NCI-H187 (cell line): ENCODE measurements around the gene C1orf159.
A peak's percentile ranks its signal among the peaks of the same experiment; 100 is the strongest.
"Not testable (repeated sequence)": the region's sequence is repeated elsewhere in the genome, so short reads cannot be mapped to it uniquely, and the experiment has no call there.

Source experiments
- DNase-seq, 2 experiments: peaks; one replicate each; lab custom pipeline; 2025; lab: John Stamatoyannopoulos, UW

C1orf159 gene

DNA sequence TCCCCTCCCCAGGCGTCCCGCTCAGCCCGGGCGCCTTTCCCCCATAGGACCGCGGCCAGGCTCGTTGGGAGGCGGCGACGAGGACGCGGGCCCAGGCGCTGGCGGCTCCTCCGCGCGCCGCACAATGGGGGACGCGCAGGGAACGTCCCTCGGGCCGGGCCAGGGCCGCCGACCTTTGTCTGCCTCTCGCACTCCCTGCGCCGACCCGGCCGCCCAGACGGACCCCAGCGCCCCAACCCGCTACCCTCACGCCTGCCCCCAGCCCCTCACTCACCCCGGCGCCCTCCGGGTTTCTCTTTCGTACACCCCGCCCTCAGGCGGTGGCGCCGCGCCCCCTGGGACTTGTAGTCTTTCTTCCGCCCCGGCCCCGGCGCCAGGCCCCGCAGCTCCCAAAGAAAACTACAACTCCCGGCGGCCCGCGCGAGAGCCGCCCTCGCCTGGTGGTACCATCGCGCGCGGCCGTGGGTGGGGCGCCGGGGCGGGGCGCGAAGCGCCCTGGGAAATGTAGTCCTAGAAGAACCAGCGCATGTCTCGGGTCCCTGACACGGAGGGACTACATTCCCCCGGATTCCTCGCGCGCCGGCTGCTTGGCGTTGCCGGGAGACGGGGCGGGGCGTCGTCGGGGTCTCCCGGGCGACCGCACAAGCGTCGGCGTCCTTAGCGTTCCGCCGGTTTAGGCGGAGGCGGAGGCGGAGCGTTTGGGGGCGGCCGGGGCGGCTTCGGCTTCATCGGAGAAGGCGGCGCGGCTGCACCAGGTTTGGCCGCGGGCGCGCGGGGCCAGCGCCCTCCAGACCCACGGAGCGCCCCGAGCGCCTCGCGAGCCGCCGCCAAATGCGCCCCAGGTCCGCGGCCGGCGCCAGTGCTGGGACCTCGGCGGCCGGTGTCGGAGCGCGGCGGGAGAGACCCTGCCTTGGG lies at the start of gene C1orf159:
Gene C1orf159 (minus strand): TSS at position 304 of the 915 bp plus-strand sequence. CDS start 24,546 bp downstream, outside the sequence.
- peak; percentile 95 to 98 for DNase-seq

DNA sequence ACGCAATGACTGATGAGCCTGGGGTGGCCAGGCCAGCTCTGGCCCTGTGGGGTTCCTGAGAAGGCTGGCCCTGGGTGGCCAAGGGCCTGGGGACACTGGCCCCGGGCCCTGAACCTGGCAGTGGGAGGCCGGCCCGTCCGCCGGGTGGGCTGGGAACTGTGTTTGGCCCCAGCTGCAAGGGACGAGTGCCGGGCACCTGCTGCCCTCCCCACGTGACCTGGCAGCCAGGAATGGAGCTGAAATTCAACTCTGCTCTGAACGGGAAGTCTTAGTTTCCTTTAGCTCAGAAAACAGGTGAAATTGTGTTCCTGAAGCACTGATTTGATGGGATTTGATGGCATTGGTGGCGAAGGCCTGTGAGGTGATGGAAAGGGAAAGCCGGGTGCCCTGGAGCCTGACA lies 49.6 kb upstream of the C1orf159 start:
- no peak for DNase-seq

DNA sequence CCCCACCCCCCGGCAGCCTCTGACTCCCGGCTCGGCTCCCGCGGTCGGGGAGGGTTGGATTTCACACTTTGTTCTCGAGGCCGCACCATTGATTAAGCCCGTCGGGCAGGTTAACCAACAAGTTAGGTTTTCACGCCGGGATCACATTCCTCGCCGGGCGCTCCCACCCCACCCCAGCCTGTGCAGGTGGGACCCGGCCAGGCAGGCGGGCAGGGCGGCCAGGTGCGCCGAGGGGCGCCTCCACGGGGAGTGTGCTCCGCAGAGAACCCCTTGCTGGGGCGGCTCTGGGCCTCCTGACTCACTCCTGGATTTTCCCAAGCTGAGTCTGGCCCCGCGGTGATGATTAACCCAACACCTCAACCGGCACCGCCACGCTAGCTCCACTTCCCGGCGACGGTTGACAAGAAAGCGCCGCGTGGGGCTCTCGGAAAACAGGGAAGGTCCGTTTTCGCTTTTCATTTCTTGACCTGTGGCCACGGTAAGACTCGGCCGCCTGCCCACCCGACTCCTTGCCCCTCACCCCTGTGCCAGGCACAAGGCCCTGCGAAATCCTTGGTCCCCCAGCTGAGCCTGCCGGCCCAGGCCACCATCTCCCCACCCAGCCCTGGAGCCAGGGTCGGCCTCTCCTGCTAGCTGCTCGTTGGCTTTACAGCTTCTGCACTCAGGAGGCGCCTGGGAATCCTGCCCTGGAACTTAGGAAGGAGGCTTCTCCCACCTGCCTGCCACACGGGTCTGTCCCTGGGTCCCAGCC lies 49.0 kb upstream of the C1orf159 start:
- no peak for DNase-seq

DNA sequence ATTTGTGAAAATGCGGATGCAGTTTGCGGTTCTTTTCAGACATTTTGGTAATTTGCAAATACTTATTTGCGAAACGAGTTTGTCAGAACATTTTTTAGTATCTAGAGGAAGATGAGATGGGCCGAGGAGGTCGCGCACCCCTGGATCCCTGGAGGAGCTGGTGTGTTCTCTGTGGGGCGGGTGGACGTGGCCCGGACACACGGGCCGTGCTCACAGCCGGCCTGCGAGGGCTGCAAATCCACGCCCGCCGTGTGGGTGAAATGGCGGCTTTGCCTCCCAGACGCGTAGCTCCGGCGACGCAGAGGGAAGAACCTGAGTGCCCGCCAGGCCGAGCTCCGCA lies 48.4 kb upstream of the C1orf159 start:
- no peak for DNase-seq

DNA sequence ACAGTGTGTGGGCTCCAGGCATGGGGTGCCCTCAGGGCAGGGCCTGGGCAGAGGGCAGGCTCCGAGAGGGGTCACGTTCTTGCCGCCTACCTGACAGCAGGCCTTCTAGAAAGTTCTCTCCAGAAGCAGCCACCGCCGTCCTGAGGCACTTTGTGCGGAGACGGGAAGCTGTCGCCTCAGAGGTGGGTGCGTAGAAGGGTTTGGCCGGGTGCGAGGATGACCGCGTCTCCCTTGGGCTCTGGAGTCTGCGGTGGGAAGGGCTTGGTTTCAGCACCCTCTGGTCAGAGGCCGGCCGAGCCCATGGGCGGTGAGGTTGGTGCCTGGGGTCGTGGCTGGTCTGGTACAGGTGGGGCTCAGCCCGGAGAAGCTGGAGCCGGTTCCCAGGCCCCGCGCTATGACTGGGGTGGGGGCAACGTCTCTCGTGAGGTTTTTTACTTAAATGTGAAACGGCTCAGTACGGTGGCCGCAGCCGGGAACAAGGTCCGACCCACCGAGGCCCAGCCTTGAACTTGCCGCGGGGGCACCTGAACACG lies 47.7 kb upstream of the C1orf159 start:
- DNase-seq, result no peak

DNA sequence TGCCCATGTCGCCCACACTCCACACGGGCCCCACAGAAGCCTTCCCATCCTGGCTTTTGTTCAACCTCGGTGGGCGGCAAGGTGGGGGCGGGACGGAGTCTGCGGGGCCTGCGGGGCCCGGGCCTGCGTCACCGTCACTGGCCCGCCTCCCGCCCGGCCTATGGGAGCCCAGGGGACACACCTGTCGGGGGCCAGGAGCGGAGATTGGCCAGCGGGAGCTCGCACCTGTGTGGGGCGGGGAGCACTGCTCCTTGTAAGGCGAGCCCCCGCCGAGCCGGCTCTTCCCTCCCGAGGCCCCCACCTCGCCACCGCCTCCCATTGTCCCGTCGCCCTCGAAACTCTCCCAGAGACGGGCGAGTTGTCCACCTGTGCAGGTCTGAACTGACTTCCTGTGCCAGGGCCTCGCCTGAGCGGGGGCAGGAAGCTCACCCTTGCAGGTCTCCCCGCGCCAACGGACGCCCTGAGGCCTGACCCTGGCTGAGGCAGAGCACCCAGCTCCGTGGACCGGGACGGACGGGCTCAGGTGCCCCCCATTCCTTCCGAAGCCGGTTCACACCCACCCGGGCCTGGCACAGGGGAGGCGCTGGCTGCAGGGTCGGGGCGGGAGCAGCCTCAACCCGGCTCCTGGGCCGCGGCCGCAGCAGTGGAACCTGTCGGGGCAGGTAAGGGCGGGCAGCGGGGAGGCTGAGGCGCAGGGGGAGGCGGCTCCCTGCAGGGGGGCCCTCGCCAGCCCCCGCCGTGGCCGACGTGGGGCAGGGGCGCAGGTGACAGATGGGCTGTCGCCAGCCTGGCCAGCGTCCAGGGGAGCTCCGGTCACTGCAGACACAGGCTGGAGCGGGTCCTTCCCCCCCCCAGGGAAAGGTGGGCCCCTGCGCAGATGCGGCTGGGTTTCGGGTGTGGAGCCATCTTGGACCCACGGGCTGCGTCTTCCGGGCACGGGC lies 47.0 kb upstream of the C1orf159 start:
- peak; percentile 89 to 96 for DNase-seq

DNA sequence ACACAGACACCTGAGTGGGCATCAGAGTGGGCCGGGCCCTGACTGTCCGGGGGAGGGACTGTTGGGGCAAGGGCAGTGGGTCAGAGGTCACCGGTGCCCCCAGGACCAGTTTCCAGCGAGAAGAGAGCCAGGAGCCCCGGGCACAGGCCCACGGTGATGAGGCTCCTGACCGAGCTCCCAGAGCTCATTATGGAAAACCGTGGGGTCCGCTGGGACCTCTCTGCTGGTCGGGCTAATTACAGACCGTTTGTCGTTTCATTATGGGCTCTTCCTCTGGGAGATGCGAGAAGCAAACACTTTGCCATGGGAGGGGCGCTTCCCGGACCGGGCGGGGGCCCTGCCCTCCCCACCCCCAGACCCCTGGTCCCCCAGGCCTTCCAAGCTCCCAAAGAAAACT lies 45.8 kb upstream of the C1orf159 start:
- DNase-seq, result no peak

DNA sequence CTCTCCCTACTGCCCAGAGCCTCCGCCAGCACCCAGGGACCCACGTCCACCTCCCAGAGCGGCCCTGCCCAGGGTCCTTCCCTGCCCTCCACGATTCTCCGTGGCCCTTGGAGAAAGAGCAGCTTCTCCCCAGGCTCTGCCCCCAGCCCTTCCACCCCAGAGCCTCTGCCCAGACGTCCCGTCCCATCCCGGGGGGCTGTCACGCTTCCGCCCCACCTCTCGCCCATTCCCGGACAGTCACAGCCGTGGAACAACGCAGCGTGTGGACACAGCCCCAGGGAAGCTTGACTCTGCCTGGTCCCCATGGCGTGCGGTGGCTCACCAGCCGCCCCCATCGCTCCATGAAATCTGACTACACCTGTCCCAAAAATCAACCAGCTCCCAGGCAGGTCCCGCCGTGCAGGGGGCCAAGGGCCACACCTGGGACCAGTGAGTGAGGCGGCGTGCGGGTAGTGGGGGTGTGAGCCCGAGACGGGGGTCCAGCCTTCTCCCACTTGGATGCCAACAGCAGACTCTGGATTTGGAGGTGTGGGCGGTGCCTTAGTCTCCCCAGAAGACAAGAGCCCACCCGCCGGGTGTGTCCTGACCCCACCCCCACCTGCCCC lies 45.3 kb upstream of the C1orf159 start:
- DNase-seq, result no peak

DNA sequence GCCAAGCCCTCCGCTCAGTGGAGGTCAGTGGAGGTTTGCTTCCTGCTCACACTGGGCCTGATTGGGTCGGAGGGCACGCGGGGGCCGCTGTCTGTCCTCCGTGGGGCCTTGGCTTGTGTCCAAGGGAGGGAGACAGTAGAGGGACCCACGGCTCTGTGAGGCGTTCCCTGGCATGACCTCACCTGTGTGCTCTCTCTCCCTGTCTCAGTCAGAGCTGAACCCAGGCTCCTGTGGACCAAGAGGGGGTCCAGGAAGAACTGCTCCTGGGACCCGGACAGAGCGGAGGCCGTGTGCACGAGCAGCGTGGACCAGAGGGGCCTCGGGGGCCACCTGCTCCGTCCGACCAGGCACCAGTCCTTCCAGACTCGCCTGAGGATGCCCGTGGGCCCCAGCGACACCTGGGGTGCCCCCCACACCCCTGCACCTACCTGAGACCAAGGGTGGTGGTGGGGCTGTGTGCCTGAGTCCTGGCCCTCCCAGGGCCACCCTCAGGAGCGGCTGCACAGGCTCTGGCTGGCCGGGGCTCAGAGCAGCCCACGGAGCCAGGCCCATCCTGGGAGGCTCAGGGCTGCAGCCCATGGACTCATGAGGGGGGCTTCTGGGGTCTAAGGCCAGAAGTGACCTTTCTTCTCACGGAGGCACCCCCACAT lies 44.5 kb upstream of the C1orf159 start:
- no peak for DNase-seq

DNA sequence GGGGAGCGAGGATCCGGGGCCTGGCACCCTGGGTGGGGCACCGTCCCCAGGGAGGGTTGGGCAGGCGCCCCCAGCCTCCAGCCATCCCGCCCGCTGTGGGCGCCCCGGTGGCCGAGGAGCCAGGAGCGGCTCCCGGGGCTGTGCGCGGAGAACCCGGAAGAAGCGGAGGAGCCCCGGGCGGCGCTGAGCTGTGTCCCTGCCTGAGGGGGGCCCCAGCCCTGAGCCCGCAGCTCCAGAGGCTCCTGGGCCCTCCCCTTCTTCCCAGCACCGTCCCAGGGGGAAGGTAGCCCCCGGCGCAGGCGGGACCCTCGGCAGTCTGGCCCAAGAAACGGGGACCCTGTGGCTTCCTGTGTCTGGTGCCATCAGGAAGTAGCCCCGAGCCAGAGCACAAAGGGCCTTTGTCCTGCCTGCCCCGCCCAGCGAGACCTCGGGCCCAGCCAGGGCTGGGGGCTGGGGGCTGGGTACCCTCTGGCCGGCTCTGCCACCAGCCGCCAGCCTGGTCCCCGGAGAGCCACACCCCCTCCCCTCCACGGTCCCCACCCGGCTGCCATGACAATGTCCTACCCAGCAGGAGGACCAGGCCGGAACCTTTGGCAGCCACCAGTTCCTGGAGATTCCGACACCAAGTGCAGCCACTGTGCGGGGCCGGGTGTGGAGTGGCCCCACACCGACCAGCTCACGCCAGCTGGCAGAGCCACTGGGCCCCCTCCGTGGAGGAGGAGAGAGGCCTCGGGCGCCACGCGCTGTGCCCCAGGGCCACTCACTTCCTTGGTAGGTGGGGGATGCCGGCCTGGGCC lies 42.2 kb upstream of the C1orf159 start:
- DNase-seq, result peak in 1 of 2 experiments; percentile 49

DNA sequence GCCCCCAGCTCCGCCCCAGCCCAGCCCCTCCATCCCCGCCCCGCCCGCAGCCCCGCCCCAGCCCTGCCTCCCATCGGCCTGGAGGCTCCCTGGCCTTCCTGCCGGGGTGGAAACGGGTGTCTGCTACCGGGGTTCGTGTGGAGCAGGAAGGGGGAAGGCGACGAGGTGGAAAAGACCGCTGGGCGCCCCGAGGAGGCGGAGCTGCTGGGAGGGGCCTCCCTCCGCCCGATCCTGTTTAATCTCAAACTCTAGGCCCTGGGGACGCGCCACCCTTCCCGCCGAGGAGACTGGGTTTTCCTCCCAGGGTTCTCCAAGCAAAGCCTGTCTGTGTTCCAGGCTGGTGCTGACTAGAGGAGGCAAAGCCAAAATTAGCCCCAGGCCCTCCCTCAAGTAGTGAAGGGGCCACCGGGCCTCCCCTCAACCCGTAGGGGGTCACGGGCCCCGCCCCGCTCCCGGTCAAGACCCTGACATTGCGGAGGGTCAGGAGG lies 41.6 kb upstream of the C1orf159 start:
- peak; percentile 72 to 90 for DNase-seq

DNA sequence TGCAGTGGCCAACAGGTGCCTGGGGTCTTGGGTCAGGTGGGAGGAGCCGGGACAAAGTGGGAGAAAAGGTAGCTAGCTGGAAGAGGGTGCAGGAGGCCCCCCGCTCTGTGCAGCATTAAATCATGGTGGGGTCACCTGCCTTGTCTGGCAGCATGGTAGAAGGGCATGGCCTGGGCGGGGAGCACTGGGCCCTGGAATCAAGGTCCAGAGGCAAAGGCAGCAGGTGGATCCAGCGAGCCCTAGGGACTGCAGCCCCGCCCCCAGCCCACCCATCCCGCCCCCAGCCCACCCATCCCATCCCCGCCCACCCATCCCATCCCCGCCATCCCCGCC lies 41.1 kb upstream of the C1orf159 start:
- no peak for DNase-seq

DNA sequence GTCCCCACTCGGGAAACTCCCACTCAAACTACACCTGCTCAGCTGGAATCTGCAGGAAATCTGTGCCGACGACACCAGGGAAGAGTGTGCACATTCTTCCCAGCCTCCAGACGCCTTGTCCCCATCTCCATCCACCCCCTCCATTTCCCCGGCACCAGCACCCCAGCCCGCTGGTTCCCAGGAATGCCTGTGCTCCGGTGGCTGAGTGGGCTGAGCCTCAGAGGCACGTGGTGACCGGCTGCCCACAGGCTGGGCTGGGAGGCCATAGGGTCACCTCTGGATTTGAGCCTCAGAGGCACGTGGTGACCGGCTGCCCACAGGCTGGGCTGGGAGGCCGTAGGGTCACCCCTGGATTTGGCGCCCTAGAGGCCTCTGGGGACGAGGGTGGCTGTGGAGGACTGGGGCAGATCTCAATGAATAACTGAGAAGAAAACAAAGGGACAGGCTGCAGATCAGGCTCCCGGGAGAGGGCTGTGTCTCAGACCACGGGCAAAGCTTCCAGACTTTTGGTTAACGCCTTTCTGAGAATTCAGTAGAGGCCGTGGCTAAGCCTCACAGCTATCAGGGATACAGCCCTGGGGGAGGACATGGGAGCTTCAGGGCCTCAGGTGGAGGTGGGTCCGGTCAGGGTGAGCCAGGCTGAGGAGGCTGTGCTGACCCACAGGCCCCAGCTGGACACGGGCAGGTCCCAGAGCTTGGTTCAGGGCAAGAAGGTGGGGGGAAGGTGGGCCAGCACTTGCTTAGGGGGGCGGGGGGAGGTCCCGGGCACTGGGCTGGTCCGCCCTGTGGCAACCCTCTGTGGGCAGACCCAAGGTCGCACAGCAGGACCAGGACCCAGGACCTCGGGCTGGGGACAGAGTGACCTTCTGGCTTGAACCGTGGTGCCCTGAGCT lies 40.5 kb upstream of the C1orf159 start:
- no peak for DNase-seq

DNA sequence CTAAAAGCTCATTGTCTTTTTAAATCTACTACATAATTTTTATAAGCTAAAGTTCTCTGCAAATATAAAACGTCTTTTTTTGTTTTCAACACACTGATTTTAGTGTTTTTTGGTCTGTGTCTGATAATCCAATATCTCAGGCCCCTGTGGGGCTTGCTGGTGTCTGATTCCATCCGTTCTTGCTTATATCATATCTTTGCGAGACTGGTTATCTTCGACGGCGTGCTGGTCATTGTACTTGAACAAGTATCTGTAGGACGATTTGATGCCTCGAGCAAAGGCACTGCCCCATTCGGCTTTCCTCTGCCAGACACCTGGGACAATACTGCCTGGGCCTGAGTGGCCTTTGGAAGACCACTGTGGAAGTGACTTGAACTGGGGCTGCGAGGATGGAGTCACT lies 39.4 kb upstream of the C1orf159 start:
- DNase-seq, result no peak

DNA sequence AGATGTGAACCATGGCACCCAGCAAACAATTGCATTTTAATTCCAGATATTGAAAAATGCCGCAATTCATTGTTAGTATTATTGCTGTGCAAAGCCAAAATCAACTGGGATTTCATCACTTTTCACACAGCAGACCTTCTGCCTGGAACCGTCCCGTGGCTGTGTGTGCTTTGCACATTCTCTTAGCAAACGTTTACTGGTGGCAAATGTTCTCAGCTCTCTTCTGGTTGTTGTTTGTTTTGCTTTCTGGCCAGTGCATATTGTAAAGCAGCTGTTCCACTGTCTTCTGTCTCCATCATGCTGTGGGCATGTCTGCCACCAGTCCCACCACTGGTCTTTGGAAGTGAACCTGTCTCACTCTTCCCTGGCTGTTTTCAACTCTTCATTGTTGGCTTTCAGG lies 38.0 kb upstream of the C1orf159 start:
- no peak for DNase-seq

DNA sequence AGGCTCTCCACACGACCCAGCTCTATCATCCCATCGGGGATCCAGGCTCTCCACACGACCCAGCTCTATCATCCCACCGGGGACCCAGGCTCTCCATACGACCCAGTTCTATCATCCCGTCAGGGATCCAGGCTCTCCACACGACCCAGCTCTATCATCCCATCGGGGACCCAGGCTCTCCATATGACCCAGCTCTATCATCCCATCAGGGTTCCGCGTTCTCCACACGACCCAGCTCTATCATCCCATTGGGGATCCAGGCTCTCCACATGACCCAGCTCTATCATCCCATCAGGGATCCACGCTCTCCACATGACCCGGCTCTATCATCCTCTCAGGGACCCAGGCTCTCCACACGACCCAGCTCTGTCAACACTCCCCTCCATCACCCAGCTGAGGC lies 37.3 kb upstream of the C1orf159 start:
- DNase-seq, result not testable (repeated sequence)

DNA sequence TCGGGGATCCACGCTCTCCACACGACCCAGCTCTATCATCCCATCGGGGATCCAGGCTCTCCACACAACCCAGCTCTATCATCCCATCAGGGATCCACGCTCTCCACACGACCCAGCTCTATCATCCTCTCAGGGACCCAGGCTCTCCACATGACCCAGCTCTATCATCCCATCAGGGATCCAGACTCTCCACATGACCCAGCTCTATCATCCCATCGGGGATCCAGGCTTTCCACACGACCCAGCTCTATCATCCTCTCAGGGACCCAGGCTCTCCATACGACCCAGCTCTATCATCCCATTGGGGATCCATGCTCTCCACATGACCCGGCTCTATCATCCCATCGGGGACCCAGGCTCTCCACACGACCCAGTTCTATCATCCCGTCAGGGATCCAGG lies 36.5 kb upstream of the C1orf159 start:
- DNase-seq, result not testable (repeated sequence)

DNA sequence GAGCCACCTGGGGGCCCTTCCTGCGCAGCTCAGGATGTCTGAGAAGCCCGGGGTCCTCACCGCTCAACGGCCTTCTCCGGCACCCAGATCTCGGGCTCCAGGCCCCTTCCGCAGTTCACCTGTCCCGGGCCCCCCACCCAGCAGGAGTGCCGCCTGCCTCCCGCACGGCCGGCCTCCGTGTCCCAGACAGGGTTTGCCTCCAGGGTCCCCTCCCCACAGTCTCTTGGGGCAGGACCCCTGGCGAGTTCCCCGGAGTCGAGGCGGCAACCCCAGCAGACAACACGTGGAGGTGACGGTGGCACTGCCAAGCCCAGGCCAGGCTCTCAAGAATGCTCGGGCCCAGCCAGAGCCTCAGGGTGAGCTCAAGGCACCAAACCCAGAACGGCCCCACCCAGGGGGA lies 35.4 kb upstream of the C1orf159 start:
- no peak for DNase-seq

DNA sequence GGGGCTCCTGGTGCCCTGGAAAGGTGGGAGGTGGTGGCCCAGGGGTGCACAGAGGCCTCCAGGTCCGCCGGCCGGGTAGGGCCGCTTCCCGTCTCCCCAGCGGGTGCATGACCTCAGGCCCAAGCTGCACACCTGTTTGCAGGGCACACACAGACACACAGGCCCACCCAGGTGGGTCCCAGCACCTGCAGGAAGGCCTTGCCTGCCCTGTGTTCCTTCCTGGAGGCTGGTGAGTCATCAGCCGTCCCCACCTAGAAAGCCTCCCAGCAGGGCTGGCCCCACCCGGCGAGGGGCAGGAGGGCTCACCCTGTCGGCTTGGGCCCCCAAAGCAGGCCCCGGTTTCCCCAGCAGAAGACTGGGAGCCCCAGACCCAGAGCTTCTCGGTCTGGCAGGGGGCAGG lies 34.2 kb upstream of the C1orf159 start:
- no peak for DNase-seq
